ENCODE measurements around the gene SULT2B1. TPM values are rescaled to one million over a fixed set of nuclear protein-coding genes. Genes with fewer than 3 reads are reported as not detected.

The SULT2B1 gene
- total and polyA plus RNA-seq, 5 experiments from 2014 or later = 0.18 TPM; not detected in 4

DNA sequence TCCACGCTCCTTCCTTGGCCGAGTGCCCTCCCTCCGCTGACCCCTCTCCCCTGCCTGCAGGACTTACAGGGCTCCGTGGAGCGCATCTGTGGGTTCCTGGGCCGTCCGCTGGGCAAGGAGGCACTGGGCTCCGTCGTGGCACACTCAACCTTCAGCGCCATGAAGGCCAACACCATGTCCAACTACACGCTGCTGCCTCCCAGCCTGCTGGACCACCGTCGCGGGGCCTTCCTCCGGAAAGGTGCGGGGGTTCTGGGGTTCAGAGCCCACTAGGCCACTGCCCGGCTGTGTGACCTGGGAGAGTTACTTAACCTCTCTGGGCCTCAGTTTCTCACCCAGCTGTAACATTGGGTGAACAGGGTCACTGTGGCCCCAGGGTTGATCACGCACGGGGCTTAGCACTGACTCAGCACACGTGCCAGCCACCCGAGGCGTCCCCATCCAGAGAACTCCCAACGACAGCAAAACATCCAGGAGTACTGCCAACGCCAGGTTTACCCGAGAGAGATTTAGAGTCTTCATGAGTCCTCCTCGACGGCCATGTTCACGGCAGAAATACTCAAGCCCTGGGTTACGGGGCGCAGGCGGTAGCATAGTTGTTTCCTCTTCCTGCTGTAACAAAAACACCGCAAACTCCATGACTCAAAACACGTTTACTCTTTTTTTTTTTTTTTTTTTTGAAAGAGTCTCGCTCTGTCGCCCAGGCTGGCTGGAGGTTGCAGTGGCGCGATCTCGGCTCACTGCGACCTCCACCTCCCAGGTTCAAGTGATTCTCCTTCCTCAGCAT, 44.9 kb downstream of the SULT2B1 start:
- ATAC-seq = peak; percentile 81 to 92
- Mint-ChIP-seq H3K27ac (peak overlapping the region; percentile 60 to 89 (median 75)), H3K4me3 (peak overlapping the region; percentile 22 to 74 (median 56)), H3K36me3 (no peaks in the 10 kb centered on the region), H3K27me3 (peaks cover 0 to 3% (median 0%) of the 10 kb centered on the region in 5 donors), H3K9me3 (no peaks in the 10 kb centered on the region), H3K4me1 (peaks cover 0 to 13% (median 5%) of the 10 kb centered on the region in 4 donors)
- peak in 3 of 10 donors; percentile 32 to 50 (median 41) for DNase-seq
- POLR2A ChIA-PET = interaction anchor here (0.5 to 0.7 kb wide), 5 partner anchors 11 to 1043 kb away, joined by 3 to 5 read pairs (median 4); no protein-coding TSS in a partner anchor

DNA sequence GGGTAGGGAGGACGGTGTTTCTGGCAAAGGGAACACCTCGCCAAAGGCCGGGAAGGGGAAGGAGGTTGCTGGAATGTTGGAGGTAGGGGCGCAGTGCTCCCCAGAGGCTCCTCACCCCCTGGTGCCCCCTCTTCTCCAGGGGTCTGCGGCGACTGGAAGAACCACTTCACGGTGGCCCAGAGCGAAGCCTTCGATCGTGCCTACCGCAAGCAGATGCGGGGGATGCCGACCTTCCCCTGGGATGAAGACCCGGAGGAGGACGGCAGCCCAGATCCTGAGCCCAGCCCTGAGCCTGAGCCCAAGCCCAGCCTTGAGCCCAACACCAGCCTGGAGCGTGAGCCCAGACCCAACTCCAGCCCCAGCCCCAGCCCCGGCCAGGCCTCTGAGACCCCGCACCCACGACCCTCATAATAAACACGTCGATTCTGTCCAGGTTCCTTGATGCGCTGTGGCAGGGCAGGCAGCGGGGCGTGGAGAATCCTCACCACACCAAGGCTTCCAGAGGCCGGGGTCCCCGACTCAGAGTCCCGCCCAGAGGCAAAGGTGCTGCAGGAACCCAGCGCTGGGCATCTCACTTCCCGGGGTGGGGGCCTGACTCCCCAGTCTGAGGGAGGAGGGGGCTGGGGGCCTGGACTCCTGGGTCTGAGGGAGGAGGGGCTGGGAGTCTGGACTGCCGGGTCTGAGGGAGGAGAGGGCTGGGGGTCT, 47.2 kb downstream of the SULT2B1 start:
- H3K27ac Mint-ChIP-seq = peak overlapping the region in 2 of 10 donors; percentile 18 to 56
- peaks cover 0 to 6% (median 0%) of the 10 kb centered on the region in 4 donors for H3K4me1 Mint-ChIP-seq
- no peaks in the 10 kb centered on the region for H3K9me3 Mint-ChIP-seq
- POLR2A ChIA-PET = no interaction called here
- no peak for ATAC-seq
- DNase-seq = no peak
- no peaks in the 10 kb centered on the region for H3K36me3 Mint-ChIP-seq
- no peak overlapping the region for H3K4me3 Mint-ChIP-seq
- H3K27me3 Mint-ChIP-seq = peaks cover 0 to 3% (median 0%) of the 10 kb centered on the region in 5 donors

- no peak for DNase-seq
- no peak overlapping the region for H3K4me3 Mint-ChIP-seq
- no peak overlapping the region for H3K27ac Mint-ChIP-seq
- peaks cover 0 to 3% (median 0%) of the 10 kb centered on the region in 5 donors for H3K27me3 Mint-ChIP-seq
- no peaks in the 10 kb centered on the region for H3K36me3 Mint-ChIP-seq
- ATAC-seq = no peak
- H3K4me1 Mint-ChIP-seq = peaks cover 0 to 7% (median 0%) of the 10 kb centered on the region in 4 donors
- H3K9me3 Mint-ChIP-seq = no peaks in the 10 kb centered on the region
- POLR2A ChIA-PET = no interaction called here
These were observed 48.9 kb downstream of the SULT2B1 start for GRCh38 chr19:48600679-48601417.

- H3K36me3 Mint-ChIP-seq = no peaks in the 10 kb centered on the region
These were observed 51.0 kb downstream of the SULT2B1 start for GRCh38 chr19:48603001-48603400.

GRCh38 chr19:48603449-48603848, 51.5 kb downstream of the SULT2B1 start:
- H3K36me3 Mint-ChIP-seq = no peaks in the 10 kb centered on the region
- no peak overlapping the region for H3K4me3 Mint-ChIP-seq
- peaks cover 0 to 2% (median 0%) of the 10 kb centered on the region in 5 donors for H3K27me3 Mint-ChIP-seq
- ATAC-seq (no peak), DNase-seq (no peak)
- POLR2A ChIA-PET = no interaction called here
- no peaks in the 10 kb centered on the region for H3K9me3 Mint-ChIP-seq
- peaks cover 0 to 2% (median 0%) of the 10 kb centered on the region in 4 donors for H3K4me1 Mint-ChIP-seq
- H3K27ac Mint-ChIP-seq = no peak overlapping the region

More at GRCh38 chr19:48603001-48603400, 51.0 kb downstream of the SULT2B1 start:
- peaks cover 0 to 3% (median 0%) of the 10 kb centered on the region in 5 donors for H3K27me3 Mint-ChIP-seq
- no peaks in the 10 kb centered on the region for H3K9me3 Mint-ChIP-seq
- peaks cover 0 to 2% (median 0%) of the 10 kb centered on the region in 4 donors for H3K4me1 Mint-ChIP-seq
- DNase-seq (no peak), ATAC-seq (no peak)
- peak overlapping the region in 2 of 10 donors; percentile 30 to 49 for H3K27ac Mint-ChIP-seq
- POLR2A ChIA-PET = no interaction called here
- no peak overlapping the region for H3K4me3 Mint-ChIP-seq

DNA sequence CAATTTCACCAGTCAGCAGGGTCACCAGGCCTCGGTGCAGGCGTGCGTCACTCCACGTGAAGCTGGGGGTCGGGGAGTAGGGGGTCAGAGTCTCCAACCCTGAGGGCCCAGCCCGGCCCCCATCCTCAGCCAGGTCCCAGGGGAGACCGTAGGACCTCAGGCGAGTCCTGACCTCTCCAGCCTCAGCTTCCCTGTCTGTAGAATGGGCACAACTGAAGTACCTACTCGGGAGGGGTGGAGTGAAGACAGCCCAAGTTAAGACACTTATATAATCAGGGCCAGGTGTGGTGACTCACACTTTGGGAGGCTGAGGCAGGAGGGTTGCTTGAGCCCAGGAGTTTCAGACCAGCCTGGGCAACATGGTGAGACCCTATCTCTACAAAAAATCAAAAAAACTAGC, 51.9 kb downstream of the SULT2B1 start:
- Mint-ChIP-seq H3K9me3 (no peaks in the 10 kb centered on the region), H3K27me3 (no peaks in the 10 kb centered on the region), H3K27ac (no peak overlapping the region), H3K4me3 (no peak overlapping the region), H3K4me1 (peaks cover 2 to 5% (median 3%) of the 10 kb centered on the region in 4 donors), H3K36me3 (no peaks in the 10 kb centered on the region)
- POLR2A ChIA-PET = no interaction called here
- ATAC-seq (no peak), DNase-seq (no peak)

DNA sequence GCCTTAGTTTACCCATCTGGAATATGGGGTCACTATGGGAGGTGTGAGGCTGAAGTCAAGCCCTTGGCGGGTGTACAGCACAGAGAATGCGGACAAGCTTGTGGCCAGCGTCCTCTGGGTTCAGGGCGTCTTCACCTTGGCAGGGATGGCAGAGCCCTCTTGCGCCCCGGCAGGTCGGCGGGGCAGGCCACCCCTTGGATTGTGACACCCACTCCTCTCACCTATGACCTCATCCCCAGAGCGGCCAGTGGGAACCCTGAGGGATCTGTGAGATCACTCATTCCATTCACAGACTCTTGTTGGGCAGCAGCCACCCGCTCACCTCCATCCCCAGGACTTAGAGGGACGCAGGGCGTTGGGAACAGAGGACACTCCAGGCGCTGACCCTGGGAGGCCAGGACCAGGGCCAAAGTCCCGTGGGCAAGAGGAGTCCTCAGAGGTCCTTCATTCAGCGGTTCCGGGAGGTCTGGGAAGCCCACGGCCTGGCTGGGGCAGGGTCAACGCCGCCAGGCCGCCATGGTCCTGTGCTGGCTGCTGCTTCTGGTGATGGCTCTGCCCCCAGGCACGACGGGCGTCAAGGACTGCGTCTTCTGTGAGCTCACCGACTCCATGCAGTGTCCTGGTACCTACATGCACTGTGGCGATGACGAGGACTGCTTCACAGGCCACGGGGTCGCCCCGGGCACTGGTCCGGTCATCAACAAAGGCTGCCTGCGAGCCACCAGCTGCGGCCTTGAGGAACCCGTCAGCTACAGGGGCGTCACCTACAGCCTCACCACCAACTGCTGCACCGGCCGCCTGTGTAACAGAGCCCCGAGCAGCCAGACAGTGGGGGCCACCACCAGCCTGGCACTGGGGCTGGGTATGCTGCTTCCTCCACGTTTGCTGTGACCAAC, 54.7 kb downstream of the SULT2B1 start, which contains the start of gene SPACA4:
Gene SPACA4, plus strand, starts transcription at position 280 of the 896 bp plus-strand sequence. Its CDS starts 237 bp downstream, at position 517.
- Mint-ChIP-seq H3K27me3 (no peaks in the 10 kb centered on the region), H3K4me3 (no peak within 1 kb of the TSS), H3K36me3 (no peaks in the 10 kb centered on the region), H3K9me3 (no peaks in the 10 kb centered on the region), H3K27ac (peak within 1 kb of the TSS in 1 of 10 donors; percentile 2), H3K4me1 (peaks cover 3 to 7% (median 5%) of the 10 kb centered on the region in 4 donors)
- no peak for ATAC-seq
- POLR2A ChIA-PET = interaction anchor here (1.4 kb wide), 2 partner anchors 11 to 13 kb away, joined by 3 read pairs; partner anchors contain the start of gene SPHK2
- no peak for DNase-seq

GRCh38 chr19:48607359-48607755, 55.4 kb downstream of the SULT2B1 start:
- no peak for ATAC-seq
- POLR2A ChIA-PET = interaction anchor here (1.4 to 2.0 kb wide), 3 partner anchors 10 to 127 kb away, joined by 3 to 5 read pairs (median 3); partner anchors contain the start of gene SPHK2
- no peaks in the 10 kb centered on the region for H3K36me3 Mint-ChIP-seq

GRCh38 chr19:48608798-48609263, 56.9 kb downstream of the SULT2B1 start:
- H3K9me3 Mint-ChIP-seq = no peaks in the 10 kb centered on the region
- POLR2A ChIA-PET = interaction anchor here (0.7 to 2.3 kb wide), 7 partner anchors 10 to 128 kb away, joined by 3 to 25 read pairs (median 6); partner anchors contain the start of genes DBP, RPL18 and SPHK2
- no peaks in the 10 kb centered on the region for H3K27me3 Mint-ChIP-seq
- H3K4me1 Mint-ChIP-seq = peaks cover 5 to 7% (median 6%) of the 10 kb centered on the region in 4 donors
- H3K27ac Mint-ChIP-seq = peak overlapping the region in 7 of 10 donors; percentile 15 to 83 (median 63)
- H3K36me3 Mint-ChIP-seq = no peaks in the 10 kb centered on the region
- H3K4me3 Mint-ChIP-seq = peak overlapping the region in 8 of 10 donors; percentile 15 to 71 (median 40)
- ATAC-seq (peak; percentile 89 to 90), DNase-seq (peak in 7 of 10 donors; percentile 24 to 60 (median 46))

More at GRCh38 chr19:48607359-48607755, 55.4 kb downstream of the SULT2B1 start:
- peaks cover 3 to 7% (median 5%) of the 10 kb centered on the region in 4 donors for H3K4me1 Mint-ChIP-seq
- no peaks in the 10 kb centered on the region for H3K27me3 Mint-ChIP-seq
- H3K27ac Mint-ChIP-seq = no peak overlapping the region
- H3K9me3 Mint-ChIP-seq = no peaks in the 10 kb centered on the region
- H3K4me3 Mint-ChIP-seq = no peak overlapping the region
- DNase-seq = no peak

GRCh38 chr19:48609571-48610108, 57.7 kb downstream of the SULT2B1 start:
- no peak overlapping the region for H3K27ac Mint-ChIP-seq
- no peak overlapping the region for H3K4me3 Mint-ChIP-seq
- POLR2A ChIA-PET = interaction anchor here (0.7 to 2.3 kb wide), 6 partner anchors 9 to 193 kb away, joined by 3 to 25 read pairs (median 6); partner anchors contain the start of genes DBP, RPL18 and SPHK2
- H3K9me3 Mint-ChIP-seq = no peaks in the 10 kb centered on the region
- ATAC-seq (no peak), DNase-seq (no peak)
- H3K27me3 Mint-ChIP-seq = no peaks in the 10 kb centered on the region
- H3K4me1 Mint-ChIP-seq = peaks cover 5 to 9% (median 6%) of the 10 kb centered on the region in 4 donors
- H3K36me3 Mint-ChIP-seq = no peaks in the 10 kb centered on the region

DNA sequence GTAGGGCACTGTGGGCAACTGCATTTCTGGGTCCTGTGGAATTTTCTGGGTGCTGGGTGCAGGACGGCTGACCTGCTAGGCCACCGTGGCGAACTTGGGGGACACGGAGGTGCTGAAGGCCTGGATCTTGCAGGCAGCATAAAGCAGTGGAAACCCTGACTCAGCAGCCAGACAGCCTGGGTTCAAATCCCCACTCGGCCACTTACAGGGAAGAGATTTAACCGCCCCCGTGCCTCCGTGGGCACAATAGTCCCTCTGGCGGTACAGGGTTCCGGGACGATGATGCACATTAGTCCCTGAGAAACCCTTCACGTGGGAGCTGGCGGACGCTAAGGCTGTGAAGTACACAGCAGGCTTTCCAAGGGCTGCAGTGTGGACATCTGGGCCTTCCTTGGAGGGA, 59.9 kb downstream of the SULT2B1 start:
- POLR2A ChIA-PET = no interaction called here
- ATAC-seq (no peak), DNase-seq (no peak)
- no peaks in the 10 kb centered on the region for H3K9me3 Mint-ChIP-seq
- H3K36me3 Mint-ChIP-seq = peaks cover 0 to 17% (median 8%) of the 10 kb centered on the region in 3 donors
- peaks cover 5 to 14% (median 13%) of the 10 kb centered on the region in 4 donors for H3K4me1 Mint-ChIP-seq
- H3K4me3 Mint-ChIP-seq = no peak overlapping the region
- no peaks in the 10 kb centered on the region for H3K27me3 Mint-ChIP-seq
- H3K27ac Mint-ChIP-seq = peak overlapping the region in 4 of 10 donors; percentile 28 to 58 (median 39)

Data from naive thymus-derived CD8-positive, alpha-beta T cell (primary cell).